ENCODE data around the gene PNPLA7.

Gene PNPLA7

DNA sequence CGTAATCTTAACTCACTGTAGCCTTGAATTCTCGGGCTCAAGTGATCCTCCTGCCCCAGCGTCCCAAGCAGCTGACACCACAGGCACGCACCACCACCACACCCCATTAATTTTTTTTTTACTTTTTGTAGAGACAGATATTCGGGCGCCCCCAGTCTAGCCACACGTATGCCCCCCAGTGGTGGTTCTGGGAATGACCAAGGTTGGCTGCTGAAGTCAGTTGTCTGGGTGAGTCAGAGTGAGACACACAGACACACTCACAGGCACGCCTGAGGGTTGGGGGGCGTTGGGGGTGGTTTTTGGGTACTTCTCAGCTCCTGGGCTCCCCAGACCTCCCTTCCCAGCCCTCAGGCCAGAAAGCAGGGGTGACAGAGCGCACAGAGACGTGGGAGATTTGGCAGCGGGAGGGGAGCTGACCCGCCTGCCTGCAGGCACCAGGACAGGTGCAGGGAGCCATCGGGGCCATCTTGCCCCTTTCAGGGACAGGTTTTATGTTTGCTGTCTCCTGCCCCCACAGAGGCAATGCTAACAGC lies 104.9 kb downstream of the PNPLA7 start:
- DNase-seq (ENCODE audit: low read depth), result peak; percentile 82
- TF ChIP-seq, protein P1, sequence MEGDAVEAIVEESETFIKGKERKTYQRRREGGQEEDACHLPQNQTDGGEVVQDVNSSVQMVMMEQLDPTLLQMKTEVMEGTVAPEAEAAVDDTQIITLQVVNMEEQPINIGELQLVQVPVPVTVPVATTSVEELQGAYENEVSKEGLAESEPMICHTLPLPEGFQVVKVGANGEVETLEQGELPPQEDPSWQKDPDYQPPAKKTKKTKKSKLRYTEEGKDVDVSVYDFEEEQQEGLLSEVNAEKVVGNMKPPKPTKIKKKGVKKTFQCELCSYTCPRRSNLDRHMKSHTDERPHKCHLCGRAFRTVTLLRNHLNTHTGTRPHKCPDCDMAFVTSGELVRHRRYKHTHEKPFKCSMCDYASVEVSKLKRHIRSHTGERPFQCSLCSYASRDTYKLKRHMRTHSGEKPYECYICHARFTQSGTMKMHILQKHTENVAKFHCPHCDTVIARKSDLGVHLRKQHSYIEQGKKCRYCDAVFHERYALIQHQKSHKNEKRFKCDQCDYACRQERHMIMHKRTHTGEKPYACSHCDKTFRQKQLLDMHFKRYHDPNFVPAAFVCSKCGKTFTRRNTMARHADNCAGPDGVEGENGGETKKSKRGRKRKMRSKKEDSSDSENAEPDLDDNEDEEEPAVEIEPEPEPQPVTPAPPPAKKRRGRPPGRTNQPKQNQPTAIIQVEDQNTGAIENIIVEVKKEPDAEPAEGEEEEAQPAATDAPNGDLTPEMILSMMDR (conservative IDR thresholded peaks at IDR 0.05; ENCODE audit: control insufficient read depth, insufficient read depth, low read depth, low read length), result peak; percentile 79
- no peak overlapping the region for H3K4me3 ChIP-seq (ENCODE audit: control insufficient read depth, low read depth, low read length)

DNA sequence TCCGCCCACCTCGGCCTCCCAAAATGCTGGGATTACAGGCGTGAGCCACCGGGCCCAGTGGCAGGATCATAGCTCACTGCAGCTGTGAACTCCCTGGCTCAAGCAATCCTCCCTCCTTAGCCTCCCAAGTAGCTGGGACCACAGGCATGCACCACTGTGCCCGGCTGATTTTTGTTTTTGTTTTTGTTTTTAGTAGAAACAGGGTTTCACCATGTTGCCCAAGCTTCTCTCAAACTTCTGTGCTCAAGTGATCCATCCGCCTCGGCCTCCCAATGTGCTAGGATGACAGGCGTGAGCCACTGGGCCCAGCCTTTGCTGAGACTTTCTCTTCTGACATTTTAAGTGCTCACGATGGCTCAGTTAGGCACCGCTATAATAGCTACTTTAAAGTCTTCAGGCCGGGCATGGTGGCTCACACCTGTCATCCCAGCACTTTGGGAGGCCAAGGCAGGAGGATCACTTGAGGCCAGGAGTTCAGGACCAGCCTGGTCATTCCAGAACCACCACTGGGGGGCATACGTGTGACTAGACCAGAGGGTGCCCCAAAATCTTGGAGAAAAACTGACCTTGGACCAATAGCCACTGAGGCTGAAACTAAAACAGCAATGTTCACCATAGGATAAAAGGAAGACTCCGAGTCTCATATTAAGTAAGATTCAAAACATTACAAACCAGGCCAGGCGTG lies 106.0 kb downstream of the PNPLA7 start:
- no peak for DNase-seq (ENCODE audit: low read depth)
- TF ChIP-seq, protein P1 (conservative IDR thresholded peaks at IDR 0.05; ENCODE audit: control insufficient read depth, insufficient read depth, low read depth, low read length), result no peak
- H3K4me3 ChIP-seq (ENCODE audit: control insufficient read depth, low read depth, low read length), result no peak overlapping the region

DNA sequence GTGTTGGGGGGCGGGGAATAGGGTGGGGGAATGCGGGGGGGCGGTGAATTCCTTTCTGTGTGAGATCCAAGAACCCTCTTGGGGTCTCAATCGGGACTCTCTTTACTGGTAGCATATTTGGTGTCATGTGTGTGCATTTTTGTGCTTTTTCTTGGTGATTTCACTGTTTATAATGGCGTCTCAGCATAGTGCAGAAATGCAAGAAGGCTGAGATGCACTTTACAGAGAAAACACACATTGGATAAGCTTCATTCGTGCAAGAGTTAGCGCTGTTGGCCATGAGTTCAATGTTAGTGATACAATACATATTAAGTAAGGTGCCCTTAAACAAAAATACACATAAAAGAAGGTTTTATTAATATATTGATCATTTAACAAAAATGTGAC lies 108.3 kb downstream of the PNPLA7 start:
- TF ChIP-seq, protein P1 (conservative IDR thresholded peaks at IDR 0.05; ENCODE audit: control insufficient read depth, insufficient read depth, low read depth, low read length), result no peak
- DNase-seq (ENCODE audit: low read depth), result no peak
- H3K4me3 ChIP-seq (ENCODE audit: control insufficient read depth, low read depth, low read length), result no peak overlapping the region

DNA sequence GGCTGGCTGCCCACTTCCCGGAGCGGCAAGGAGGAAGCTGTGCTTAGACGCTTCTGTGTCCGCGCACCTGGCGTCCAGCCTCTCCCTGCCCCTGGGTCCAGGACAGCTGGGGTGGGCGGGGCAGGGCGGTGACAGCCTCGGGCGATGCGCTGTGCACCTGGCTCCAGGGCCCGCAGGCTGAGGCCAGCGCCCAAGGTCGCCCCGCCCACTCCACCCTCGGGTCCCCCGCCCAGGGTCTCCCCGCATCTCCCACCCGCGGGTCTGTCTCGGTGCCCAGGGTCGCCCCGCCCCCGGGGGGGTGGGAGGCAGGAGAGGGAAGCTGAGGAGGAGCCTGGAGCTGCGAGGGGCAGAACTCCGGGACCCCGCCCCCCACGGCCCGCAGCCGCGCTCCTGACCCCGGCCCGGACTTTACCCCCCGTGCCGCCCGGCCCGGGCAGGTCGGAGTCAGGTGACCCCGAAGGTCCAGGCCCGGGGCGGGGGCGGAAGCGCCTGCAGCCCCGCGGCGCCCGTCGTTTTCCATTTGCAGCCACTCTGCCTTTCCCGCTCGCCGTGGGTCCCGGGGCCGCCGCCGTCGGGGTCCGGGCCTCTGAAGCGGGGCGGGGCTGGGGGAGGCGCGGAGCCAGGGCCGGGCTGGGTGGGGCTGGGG lies 108.8 kb downstream of the PNPLA7 start, which contains the start of gene ENTPD8:
Gene ENTPD8 (minus strand): TSS at position 69 of the 646 bp plus-strand sequence. CDS start 3,072 bp downstream, outside the sequence.
- TF ChIP-seq, protein P1 (conservative IDR thresholded peaks at IDR 0.05; ENCODE audit: control insufficient read depth, insufficient read depth, low read depth, low read length), result no peak
- no peak for DNase-seq (ENCODE audit: low read depth)
- H3K4me3 ChIP-seq (ENCODE audit: control insufficient read depth, low read depth, low read length), result no peak within 1 kb of the TSS

DNA sequence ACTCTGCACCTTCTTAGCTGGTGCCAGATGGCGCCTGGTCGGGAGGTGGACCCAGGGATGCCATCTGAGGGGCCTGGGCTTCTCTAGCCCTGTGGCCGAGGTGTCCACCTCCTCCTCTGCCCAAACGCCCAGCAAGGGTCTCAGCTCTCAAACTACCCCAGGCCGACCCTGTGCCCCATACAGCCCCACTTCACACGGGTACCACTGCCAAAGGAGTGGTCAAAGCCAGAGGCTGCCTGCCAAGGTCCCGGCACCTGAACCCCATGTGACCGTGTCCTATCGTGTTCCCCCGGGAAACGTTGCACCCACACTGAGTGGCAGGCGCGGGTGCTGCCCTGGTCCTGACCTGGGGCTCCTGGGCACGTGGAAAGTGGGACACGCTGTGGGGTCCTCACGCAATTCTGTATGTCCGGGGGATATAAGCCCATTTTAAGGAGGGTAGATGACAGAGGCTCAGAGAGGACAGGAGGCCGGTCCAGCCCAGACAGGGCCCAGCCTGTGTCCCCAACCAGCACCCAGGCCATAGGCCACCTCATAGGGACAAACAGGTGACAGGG lies 111.0 kb downstream of the PNPLA7 start:
- TF ChIP-seq, protein P1 (conservative IDR thresholded peaks at IDR 0.05; ENCODE audit: control insufficient read depth, insufficient read depth, low read depth, low read length), result no peak
- no peak for DNase-seq (ENCODE audit: low read depth)
- no peak overlapping the region for H3K4me3 ChIP-seq (ENCODE audit: control insufficient read depth, low read depth, low read length)

DNA sequence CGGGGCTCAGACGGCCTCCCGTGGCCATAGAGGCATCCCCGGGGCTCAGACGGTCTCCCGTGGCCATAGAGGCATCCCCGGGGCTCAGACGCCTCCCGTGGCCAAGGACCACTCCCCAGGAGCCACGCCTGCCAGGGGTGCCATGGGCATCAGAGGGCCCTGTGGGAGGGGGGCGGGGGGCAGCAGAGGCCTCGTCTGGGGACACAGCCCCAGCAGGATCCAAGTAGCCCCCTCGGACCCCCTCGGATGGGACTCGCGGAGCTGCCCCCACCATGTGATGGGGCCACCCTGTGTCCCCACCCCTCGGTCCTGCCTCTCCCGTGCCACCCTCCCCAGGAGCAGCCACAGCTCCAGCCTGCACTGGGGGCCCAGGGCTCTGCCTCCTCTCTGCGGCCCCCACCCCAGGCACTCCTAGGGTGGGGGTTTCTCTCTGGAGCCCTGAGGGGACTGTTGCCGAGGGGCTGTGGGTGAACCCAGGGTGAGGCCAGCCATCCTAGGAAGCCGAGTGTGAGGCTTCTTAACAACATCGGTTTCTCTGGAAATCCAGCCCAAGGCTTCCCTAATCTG lies 111.5 kb downstream of the PNPLA7 start:
- TF ChIP-seq, protein P1 (conservative IDR thresholded peaks at IDR 0.05; ENCODE audit: control insufficient read depth, insufficient read depth, low read depth, low read length), result no peak
- no peak overlapping the region for H3K4me3 ChIP-seq (ENCODE audit: control insufficient read depth, low read depth, low read length)
- DNase-seq (ENCODE audit: low read depth), result no peak

Measured in fibroblast of mammary gland (primary cell).